HG03045 (cell line): ENCODE data around the gene NFKBIZ.
A peak's percentile ranks its signal among the peaks of the same experiment; 100 is the strongest.

ENCODE experiments used
- ATAC-seq: cut with Tn5 transposase; IDR thresholded peaks from one replicate; pipeline ENCODE4 v1.9.1; 2021; ENCODE audit warnings: mild to moderate bottlenecking, moderate library complexity; ENCODE audit not compliant: unreplicated experiment

NFKBIZ gene

DNA sequence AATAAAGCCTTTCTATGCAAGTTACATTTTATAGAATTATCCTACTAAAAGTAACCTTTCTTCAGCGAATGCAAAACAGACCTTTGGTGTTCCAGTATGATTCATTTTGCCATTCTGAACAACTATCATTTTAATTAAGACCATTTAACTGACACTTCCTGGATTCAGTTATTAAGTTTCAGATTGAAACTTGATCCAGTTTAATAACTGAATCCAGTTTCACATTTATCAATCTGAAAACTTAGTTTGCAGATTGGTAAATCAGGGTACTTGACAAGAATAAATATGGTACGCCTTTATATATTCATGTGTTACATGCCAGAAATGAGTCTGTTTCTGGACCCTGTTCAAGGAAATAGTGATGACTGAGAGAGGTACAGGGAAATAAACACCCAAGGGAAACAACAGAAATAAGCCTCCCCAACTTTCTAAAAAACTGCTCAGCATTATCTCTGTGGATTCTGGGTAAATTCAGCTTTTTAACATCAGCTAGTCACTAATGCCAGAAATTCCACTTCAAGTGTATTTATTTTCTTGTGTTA, 23.3 kb upstream of the NFKBIZ start:
- no peak for ATAC-seq

DNA sequence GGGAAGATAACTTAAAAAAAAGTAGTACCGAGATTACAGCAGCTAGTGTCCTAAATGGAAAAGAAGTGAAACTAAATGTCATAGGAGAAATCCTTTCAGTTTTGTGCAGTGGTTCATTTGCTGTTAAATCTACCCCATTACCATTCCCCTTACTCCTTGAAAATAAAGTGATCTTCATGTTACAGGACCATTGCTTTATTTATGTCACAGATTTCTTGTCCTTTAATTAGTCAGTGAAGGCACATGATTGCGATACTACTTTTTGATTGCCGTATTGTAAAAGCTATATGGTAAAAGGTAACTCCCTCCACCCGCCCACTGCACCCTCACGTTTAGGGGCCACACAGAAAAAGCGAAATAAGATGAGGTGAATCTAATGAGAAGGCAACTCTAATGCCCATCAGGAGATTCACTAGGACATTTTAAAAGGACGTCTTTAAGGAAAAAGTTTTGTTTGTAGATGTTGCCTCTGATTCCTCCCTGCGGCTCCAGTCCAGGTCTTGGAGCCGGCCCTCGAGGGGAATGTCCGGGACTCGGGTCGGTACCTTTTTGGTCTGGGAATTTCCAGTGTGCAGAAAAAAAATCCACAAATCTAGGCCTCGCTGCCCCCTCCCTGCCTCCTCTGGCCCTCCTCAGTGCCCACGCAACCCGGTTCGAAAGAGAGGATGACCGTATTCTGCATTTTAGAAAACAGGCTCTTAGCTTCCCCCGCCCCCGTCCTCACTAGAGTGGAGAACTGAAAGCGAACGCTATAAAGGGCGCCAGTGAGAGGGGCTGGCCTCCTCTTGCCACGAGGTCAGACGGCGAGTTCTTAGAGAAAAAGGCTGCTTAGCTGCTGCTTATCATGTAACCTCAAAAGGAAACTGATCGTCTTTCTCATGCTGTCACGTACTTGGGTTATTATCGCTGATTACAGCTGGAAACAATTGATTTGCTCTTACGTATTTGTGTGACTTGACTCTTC, 21.8 kb upstream of the NFKBIZ start:
- ATAC-seq: peak; percentile 90

DNA sequence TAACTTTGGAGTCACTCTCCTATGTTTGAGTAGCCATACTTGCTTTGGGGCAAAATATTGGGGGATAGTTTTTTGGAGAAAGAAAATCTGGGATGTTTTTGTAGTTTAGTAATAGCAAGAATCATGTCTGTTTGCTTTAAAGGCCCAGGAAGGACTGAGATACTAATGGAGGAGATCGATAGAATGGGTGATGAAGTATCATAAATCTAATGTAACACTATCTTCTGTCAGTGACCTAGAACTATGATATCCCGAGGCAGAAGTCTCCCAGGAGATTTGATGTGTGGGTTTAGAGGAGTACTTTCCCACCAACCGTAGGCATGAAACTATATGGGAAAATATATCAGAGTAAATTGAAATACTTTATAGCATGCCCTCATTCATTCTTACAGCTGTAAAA, 21.0 kb upstream of the NFKBIZ start:
- ATAC-seq: no peak

DNA sequence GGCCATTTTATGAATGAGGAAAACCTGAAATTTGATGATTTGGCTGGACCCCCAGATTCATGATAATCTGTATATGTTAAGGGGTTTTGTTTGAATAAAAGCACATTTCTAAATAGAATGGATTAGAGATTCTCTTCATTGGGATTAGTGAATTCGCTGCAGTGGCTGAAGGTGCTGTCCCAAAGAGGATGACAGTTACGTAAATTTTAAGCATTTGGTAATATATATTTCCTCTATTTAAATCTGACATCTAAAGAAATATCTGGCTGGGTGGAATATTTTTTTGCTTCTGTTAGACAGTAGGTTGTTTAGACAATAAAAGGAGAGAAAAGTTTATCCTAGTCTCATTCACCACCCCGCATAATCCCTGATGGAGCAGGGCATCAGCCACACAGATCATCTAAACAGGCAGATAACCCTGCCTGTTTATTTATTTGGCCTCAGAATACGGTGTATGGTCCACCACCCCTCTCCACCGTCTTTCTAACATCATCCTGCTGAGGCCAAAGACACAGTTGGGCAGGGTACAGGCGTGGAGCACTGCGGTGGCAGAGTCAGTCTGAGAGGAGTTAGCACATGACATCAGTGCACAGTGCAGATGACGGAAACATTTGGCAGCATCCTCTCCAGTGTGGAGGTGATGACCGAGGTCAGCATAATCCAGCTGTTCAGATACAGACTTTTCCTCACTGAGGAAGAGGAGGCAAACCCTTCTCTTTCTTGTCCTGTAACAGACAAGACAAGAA, 20.4 kb upstream of the NFKBIZ start:
- ATAC-seq: peak; percentile 49

DNA sequence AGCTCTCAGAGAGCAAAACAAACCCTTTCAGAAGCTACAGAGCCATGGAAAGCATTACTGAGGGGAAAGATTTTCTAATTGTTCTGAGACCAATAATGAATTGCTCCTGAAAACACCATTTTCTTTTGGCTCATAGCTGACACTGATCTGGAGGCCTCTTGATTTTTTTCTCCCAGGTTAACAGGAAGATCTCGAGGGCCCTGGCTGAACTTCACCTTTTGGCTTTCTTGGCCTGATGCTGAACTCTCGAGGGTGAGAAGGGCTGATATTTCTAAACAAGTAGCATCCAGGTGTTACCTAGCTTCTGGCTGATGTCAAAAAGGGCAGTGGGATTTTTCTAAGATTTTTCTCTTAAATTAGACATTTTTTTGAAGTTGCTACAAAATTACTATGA, 19.9 kb upstream of the NFKBIZ start:
- no peak for ATAC-seq

DNA sequence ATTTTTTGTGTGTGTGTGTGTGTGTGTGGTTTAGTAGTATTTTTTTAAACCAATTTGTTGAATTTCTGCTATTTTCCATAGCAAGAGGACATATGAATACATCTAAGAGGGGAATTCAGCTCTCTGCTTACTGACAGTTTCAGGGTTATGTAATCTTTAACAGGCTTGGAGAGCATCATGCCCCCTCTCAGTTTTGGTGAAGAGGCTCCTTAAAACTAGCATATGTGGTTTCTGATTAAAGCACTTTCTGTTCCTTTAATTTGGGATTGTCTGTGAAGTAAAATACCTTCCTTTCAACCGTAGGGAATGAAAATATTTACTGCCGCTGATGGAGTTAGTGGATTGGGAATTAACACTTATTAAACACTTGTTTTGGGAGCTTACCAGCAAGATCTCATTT, 19.4 kb upstream of the NFKBIZ start:
- no peak for ATAC-seq

DNA sequence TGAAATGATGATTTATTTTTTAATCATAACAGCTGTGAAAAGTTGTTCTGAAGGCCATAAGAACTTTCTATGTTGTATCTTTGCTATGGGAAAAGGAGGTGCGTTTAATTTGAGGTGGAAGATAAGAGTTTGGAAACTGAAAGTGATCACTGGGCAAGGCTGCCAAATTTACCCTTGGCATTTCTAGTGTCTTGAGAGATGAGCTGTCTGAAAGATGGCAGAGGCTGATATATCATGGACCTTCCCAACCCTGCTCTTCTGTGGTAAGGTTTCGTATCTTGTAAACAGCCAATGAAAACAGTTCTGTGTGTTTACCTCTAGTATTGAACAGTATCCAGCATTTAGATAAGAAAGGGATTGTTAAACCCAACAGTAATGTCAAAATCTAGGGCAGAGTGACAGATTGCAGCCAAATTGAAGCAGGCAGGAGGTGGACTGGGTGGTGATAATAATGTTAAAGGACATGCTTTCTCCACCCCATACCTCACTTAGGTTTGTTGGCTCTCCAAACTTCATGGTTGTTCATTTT, 15.8 kb upstream of the NFKBIZ start:
- no peak for ATAC-seq

DNA sequence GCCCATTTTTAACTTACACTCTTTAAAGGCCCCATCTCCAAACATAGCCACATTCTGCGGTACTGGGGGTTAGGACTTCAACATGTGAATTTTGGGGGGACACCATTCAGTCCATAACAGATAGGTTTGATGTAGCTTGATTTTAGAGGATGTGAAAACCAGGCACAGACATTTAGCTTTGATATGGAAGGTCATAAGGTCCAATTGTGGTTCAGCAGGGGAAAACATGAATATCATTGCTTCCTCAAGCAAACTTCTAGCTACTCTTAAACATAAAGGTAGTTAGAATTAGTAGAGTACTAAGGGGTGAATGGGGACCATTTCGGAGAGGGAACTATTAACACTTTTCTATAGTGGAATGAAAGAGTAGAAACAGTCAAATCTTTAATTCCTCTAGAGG, 13.6 kb upstream of the NFKBIZ start:
- no peak for ATAC-seq

DNA sequence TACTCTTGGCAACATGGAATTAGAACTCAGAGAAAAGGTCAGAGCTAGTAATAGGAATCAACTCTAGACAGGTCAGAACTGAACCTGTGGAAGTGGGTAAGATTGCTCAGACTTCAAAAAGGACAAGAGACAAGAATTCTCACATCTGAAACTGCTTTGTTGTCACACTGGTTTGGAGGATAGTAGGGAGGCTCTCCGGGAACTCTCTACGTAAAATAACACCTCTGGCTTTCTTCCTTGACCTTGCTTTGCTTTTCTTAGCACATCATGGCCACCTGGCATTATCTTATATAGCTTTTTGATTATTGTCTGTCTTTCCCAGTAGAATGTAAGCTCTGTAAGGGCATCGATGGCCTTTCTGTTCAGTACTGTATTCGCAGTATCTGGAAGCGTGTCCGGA, 13.2 kb upstream of the NFKBIZ start:
- ATAC-seq: no peak

DNA sequence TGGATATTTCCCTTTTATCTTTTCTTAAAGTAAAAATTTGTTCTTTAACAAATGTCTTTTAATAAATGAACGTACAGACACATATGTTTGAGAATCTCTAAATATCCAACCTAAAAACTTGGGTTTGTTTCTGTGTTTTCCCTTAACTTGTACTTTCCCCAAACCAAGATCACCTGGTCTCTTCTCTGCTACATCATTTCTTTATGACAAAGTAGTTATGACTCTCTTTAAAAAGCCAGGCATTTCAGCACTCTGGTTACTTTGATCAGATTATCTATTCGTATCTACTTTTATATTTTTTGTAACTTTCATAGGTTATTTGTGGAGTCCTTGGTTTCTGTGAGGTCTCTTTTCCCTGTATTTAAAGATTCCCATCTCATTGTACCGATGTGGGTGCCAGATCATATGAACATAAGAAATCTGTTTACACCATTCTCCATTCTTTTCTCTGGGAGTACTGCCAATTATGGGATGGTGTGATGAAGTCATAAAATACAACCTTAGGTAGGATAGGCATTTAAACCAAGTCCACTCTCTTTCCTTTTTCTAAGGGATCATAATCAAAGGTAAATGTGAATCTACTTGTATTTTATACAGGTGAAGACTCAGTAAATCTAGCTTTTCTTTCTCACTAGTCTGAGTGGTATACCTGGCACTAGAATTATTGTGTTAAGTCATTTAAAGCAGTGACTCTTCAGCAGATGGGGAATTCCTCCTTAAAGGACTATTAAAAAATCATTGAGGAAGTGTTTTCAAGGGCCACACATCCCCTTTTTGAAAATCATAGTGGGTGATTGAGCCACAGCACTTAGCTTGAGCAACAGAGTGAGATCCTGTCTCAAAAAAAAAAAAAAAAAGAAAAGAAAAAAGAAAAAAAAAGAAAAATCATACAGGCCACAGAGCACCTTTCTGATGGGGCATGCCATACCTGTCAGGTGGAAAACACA, 12.4 kb upstream of the NFKBIZ start:
- ATAC-seq: no peak

DNA sequence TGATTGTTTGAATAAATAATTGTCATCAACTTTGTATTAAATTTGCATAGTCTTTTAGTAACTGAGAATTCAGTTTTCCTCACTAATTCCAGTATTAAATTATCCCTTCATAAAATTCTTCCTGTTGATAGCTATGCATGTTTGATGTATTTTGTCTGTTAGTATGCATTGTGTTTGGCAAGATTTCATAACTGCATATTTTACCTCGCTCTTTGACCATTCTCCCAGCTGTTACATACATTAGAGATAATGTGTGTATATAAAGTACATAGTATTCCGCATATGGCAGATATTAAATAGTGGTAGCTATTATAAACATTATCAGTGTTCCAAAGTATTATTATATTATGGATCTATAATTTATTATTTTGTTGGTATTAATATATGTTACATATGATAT, 10.6 kb upstream of the NFKBIZ start:
- ATAC-seq: no peak

DNA sequence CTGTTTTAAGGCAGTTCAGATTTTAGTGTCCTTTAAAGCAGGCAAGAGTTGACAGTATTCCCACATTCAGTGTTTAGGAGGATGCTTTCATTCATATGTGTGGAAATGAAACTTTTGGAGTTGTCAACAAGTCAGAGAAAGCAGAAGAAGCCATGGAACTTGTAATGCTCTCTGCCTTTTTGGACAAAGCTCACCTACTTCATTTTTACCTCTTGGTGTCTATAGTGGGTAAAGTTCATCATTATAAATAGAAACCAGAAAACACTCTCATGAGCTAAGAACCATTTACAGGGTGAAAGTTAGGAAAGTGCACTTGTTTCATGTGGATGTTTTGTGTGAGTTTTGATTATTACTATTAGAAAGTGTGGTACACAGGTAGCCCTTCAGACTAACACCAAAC, 9.2 kb upstream of the NFKBIZ start:
- no peak for ATAC-seq

DNA sequence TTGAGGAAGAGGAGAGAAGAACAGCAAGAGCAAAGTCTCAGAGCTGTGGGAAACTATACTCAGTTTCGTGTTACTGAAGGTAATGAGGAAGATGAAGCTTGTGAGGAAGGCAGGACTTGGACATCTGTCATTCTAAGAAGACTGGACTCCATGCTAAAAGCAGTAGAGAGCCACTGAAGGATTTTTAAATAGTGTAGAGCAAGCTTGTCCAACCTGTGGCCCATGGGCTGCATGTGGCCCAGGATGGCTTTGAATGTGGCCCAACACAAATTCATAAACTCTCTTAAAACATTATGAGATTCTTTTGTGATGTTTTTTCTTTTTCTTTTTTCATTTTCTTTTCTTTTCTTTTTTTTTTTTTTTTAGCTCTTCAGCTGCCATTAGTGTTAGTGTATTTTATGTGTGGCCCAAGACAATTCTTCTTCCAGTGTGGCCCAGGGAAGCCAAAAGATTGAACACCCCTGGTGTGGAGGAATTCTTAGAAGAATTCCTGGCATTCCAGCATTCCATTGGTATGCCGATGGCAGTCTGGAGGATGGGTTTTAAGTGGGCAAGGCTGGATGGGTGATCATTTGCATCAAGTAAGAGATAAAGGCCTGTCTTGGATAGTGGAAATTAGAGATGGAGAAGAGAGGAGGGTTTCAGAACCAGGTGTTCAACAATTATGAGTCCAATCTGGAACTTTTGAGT, 6.9 kb upstream of the NFKBIZ start:
- no peak for ATAC-seq

DNA sequence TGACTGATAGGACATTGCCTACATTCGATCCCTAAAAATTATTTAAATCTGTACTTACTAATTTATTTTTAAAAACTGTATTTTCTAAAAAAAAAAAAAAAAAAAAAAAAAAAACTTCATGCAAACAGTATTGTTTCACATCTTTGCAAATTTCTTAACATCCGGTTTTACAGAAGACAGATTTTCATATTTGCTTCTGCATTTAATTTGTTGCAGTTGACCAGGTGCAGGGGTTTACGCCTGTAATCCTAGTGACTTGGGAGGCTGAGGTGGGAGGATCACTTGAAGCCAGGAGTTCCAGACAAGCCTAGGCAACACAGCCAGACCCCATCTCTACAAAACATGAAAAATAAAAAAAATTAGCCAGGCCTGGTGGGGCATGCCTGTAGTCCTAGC, 6.4 kb upstream of the NFKBIZ start:
- no peak for ATAC-seq

DNA sequence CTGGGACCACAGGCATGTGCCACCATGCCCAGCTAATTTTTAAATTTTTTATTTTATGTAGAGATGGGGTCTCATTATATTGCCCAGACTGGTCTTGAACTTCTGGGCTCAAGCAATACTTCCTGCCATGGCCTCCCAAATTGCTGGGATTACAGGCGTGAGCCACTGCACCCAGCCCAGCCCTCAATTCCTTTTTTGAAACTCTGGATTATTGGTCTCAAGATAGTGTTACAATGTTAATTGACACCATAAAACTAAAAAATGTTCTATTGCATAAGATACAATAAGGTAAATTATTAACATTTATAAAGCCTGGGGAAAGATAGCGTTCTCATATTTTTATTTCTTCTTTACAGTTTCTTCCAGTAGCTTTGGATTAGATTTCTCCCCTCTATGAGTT, 3.9 kb upstream of the NFKBIZ start:
- no peak for ATAC-seq

DNA sequence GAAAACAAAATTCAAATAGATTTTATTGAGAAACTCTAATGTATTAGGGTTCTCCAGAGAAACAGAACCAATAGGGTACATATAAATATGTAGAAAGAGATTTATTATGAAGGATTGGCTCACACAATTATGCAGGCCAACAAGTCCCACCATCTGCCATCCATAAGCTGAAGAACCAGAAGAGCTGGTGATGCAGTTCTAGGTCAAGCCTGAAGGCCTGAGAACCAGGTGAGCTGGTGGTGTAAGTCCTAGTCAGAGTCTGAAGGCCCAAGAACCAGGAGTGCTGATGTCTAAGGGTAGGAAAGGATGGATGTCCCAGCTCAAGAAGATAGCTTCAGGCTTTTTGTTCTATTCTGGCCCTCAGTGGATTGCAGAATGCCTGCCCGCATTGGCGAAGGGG, 2.6 kb upstream of the NFKBIZ start:
- ATAC-seq: no peak

DNA sequence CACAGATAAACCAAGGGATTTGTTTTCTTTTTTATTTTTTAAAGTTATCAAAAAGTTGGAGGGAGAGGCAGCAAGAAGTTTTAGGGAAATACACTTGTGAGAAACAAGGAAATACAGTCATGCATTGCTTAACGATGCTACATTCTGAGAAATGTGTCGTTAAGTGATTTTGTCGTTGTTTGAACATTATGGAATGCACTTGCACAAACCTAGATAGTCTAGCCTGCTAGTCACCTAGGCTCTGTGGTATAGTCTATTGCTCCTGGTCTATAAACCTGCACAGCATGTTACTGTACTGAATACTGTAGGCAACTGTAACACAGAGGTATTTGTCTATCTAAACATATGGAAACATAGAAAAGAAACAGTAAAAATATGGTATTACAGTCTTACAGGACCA, 2.0 kb upstream of the NFKBIZ start:
- no peak for ATAC-seq

DNA sequence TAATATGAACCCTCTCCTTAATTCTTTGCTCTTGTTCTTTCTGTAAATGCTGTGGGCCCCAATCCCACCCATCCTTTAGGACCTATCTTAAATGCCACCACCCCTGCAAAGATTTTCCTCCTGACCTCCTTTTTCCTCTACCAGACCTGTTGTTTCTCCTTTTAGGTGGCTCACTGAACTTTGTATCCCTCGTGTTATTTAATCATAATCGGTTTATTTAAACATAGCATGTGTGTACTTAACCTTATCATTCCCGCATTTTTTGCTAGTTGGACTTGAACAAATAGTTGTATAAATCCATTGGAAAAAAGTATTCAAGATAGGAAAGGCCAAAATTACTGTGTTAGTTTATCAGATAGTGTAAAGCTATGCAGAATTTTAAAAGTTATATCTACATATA, 988 bp upstream of the NFKBIZ start:
- no peak for ATAC-seq

DNA sequence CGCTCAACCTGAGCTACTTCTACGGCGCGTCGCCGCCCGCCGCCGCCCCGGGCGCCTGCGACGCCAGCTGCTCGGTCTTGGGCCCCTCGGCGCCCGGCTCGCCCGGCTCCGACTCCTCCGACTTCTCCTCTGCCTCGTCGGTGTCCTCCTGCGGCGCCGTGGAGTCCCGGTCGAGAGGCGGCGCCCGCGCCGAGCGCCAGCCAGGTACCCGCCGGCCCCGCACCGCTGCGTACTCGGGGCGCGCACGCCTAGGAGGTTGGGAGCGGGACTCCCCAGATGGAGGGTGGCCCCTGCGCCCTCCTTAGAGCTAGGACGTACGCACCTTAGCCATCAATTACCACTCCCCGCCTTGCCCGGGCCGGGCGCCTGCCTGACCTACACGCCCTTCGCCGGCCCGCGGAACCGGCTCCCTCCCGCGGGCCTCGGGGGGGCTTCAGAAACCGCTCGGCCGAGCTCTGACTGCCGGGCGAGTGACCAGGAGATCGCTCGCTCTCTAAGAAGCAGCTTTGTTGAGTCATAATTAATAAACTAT, 466 bp downstream of the NFKBIZ start:
- peak; percentile 32 for ATAC-seq
